HG03066 (cell line): ENCODE measurements around the gene S100PBP.

ENCODE experiments used
- ATAC-seq: cut with Tn5 transposase; IDR thresholded peaks from one replicate; pipeline ENCODE4 v1.9.1; 2021; ENCODE audit warnings: low read depth; ENCODE audit not compliant: unreplicated experiment

The S100PBP gene

GRCh38 chr1:32817159-32817814 is at the start of gene S100PBP, which contains the start of gene YARS1:
S100PBP (plus strand) TSS chr1:32817653; CDS start chr1:32826100, 8,447 bp downstream.
YARS1 (minus strand) TSS chr1:32817358; CDS start chr1:32817244, 114 bp downstream.
- peak; percentile 82 for ATAC-seq

DNA sequence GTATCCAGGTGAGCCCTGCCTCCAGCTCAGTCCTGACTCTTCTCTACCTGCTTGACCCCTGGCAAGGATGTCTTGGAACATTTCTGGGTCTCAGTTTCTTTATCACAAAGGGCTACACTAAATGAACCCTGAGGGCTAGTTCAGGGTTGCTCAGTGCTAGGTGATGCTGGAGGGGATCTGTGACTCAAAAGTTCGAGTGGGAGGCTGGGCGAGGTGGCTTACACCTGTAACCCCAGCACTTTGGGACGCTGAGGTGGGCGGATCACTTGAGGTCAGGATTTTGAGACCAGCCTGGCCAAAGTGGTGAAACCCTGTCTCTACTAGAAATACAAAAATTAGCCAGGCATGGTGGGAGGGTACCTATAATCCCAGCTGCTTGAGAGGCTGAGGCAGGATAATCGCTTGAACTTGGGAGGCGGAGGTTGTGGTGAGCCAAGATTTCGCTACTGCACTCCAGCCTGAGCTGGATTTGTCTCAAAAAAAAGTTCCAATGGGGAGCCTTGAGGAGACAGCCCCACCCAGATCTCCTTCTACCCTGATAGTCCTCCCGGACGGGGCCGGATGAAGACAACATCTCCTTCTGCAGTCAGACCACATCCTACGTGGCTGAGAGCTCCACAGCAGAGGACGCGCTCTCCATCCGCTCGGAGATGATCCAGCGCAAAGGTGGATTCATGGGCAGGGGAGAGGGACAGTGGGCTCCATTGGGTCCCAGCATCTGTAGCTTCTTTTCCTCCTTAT is 49.2 kb upstream of the S100PBP start:
- no peak for ATAC-seq

DNA sequence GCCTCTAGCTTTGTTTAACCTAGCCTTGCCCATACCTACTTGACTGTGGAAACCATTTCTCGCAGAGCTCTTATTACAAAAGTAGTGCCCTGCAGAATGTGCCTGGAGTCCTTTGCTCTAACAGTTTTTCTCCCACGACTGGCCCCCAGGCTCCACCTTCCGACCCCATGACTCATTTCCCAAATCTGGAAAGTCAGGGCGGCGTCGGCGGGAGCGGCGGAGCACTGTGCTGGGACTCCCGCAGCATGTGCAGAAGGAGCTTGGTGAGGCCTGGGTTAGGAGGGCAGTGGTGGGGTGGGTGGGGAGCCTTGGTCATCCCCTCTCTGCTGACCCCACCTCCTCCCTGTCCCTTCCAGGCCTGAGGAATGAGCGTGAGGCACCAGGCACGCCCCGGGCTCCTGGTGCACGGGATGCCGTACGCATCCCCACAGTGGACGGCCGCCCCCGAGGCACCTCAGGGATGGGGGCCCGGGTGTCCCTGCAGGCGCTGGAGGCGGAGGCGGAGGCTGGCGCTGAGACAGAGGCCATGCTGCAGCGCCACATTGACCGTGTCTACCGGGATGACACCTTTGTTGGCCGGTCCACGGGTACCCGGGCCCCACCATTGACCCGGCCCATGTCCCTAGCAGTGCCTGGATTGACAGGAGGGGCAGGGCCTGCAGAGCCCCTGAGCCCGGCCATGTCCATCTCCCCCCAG is 47.8 kb upstream of the S100PBP start:
- ATAC-seq, result no peak

- no peak for ATAC-seq
Observed at GRCh38 chr1:32770221-32770731, 47.2 kb upstream of the S100PBP start.

DNA sequence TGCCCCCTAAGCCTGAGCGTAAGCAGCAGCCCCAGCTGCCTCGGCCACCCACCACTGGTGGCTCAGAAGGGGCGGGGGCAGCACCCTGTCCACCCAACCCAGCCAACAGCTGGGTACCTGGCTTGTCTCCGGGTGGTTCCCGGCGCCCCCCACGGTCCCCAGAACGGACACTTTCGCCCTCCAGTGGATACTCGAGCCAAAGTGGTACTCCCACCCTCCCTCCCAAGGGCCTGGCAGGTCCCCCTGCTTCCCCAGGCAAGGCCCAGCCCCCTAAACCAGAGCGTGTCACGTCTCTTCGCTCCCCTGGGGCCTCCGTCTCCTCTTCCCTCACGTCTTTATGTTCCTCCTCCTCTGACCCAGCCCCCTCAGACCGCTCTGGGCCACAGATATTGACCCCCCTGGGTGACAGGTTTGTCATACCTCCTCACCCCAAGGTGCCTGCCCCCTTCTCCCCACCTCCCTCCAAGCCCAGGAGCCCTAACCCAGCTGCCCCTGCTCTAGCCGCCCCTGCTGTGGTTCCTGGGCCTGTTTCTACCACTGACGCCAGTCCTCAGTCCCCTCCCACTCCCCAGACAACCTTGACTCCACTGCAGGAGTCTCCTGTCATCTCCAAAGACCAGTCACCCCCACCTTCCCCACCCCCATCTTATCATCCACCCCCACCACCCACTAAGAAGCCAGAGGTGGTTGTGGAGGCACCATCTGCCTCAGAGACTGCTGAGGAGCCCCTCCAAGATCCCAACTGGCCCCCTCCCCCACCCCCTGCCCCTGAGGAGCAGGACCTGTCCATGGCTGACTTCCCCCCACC is 46.5 kb upstream of the S100PBP start:
- ATAC-seq, result no peak

GRCh38 chr1:32771561-32772280 is 45.7 kb upstream of the S100PBP start:
- no peak for ATAC-seq

GRCh38 chr1:32772281-32773017 is 45.0 kb upstream of the S100PBP start:
- ATAC-seq, result no peak

- no peak for ATAC-seq
Observed at GRCh38 chr1:32773018-32773763, 44.3 kb upstream of the S100PBP start.

DNA sequence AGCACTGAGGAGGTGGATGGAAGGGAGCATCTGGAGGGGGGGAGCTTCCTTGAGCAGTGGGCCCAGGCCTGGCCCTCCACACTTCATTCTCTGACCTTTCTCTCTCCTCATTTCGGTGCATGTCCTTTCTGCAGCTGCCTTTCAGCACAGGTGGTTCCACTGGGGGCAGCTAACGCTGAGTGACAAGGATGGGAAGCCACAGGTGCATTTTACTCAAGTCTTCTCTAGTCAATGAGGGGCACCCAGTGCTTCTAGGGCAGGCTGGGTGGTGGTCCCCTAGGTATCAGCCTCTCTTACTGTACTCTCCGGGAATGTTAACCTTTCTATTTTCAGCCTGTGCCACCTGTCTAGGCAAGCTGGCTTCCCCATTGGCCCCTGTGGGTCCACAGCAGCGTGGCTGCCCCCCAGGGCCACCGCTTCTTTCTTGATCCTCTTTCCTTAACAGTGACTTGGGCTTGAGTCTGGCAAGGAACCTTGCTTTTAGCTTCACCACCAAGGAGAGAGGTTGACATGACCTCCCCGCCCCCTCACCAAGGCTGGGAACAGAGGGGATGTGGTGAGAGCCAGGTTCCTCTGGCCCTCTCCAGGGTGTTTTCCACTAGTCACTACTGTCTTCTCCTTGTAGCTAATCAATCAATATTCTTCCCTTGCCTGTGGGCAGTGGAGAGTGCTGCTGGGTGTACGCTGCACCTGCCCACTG is 43.5 kb upstream of the S100PBP start:
- ATAC-seq, result no peak

DNA sequence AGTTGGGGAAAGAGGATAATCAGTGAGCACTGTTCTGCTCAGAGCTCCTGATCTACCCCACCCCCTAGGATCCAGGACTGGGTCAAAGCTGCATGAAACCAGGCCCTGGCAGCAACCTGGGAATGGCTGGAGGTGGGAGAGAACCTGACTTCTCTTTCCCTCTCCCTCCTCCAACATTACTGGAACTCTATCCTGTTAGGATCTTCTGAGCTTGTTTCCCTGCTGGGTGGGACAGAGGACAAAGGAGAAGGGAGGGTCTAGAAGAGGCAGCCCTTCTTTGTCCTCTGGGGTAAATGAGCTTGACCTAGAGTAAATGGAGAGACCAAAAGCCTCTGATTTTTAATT is 43.0 kb upstream of the S100PBP start:
- ATAC-seq, result no peak

DNA sequence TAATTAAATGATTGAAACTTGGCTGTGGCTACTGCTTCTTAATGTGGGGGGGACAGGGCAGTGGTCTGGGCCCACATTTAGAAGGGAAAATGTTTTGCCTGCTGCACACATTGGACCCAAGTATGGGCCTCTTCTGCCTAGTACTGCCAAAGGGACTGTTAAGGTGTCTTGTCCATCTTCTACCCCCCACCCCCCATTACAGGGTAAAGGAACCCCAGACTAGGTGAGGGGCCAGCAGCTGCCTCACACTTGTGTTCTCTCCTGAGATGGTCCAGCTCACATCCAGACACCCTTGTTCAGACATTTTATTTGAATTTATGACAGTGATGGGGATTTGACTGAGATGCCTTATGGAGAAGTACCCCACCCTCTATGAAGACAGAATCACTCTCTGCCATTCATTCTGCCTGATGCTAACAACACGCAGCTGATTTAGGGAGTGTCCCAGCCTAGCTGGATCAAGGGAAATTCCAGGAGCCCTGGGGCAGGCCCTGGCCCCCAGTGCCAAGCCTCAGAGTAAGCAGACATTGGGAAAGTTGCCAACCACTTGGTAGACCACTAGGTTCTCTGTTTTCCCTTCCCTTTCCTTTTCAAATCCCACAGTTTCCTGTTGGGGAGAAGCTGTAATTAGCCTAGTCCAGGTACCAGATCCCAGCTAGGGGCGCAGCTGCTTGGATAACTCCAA is 42.4 kb upstream of the S100PBP start:
- ATAC-seq, result no peak

DNA sequence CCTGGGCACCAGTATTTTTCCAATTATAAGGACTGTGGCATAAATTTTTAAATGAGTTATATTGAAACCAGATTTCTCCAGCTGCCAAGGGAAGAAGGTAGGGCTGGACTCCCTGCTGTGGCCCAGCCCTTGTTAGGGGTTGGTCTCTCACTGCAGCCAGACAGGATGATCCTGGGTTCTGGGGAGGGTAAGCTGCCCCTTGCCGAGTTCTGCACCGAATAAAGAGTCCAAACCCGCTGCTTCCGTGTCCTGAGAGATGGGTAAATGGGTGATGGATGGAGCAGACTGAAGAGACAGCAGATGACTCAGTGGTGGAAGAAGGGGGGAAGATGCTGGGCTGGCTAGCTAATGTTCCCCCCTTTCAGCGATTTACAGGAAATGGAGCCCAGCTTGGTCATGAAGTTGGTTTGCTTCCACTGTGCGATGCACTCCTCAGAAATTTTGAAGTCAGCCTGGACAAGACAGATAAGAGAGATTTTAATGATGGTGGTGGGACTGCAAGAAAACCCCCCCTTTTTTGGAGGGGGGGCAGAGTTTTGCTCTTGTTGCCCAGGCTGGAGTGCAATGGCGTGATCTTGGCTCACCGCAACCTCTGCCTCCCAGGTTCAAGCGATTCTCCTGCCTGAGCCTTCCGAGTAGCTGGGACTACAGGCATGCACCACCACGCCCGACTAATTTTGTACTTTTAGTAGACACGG is 41.7 kb upstream of the S100PBP start:
- no peak for ATAC-seq

DNA sequence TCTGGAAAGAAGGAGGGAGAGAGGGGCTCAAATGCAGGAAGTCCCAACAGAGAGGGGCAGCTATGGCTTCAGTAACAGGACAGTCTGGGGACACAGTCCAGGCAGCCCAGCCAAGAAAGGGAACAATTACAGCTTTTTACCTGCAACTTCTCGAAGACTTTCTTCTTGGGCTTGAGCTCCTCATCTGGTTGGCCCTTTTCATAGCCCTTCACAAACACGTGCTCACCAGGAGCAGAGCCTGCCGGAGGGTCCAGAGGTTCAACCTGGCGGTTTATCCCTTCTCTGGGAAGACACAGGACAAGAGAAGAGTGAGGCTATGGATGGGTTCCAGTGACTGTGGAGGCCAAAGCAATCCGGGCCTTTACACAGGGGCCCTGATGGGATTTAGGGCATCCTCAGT is 38.2 kb upstream of the S100PBP start:
- ATAC-seq, result no peak

- ATAC-seq, result no peak
Observed at GRCh38 chr1:32780005-32780404, 37.4 kb upstream of the S100PBP start.

DNA sequence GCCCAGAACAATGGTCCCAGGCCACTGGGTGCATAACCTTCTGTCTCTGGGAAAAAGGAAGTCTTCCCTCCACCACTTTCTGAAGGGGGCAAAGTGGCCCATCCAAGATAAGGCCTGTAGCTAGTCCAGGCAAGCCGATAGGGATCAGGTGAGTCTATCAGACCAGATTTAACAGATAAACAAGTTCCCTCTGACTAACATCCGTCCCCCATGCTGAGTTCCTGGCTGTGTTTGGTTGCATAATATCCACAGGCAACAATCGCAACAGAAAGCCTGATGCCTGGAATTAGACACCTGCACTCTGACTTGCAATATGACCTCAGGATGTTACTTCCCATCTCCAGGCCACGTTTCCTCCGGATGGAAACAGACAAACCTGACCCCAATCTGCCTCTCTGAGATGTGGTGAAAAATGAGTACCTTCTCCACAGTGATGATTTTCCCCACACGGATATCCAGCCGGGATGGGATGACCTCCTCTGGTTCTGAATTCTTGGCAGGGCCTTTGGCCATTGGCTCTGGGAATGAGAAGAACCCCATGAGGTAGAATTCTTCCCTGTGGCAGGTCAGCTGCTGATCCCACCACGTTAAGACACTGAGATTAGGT is 36.7 kb upstream of the S100PBP start:
- ATAC-seq, result no peak

GRCh38 chr1:32782086-32782485 is 35.4 kb upstream of the S100PBP start:
- ATAC-seq, result no peak
